Heart left ventricle (tissue), 16 donors: ENCODE results near the gene PTPRN2. TPM values are rescaled to one million over a fixed set of nuclear protein-coding genes. Genes with fewer than 3 reads are reported as not detected.

Experiments
- ATAC-seq, 4 donors: fragments of 200-7000 bp; cut with Tn5 transposase; one replicate each; pipeline ENCODE4 v1.9.1; 2020 to 2022; ENCODE audit warnings: moderate library complexity in 4 of 4, mild to moderate bottlenecking in 3 of 4, moderate number of reproducible peaks in 1 of 4
- DNase-seq, 5 donors: peaks; one replicate each; pipeline ENCODE4 v3.0.0-alpha.2; 2020
- H3K27ac ChIP-seq, 12 donors: fragments of 200-600 bp; sonication (generic) in 4 of 12; one replicate each; pipeline versions ENCODE4 v1.5.0 to v1.8.0; 2016 to 2022; ENCODE audit warnings: mild to moderate bottlenecking in 2 of 12
- H3K27me3 ChIP-seq, 9 donors: fragments of 200-600 bp; sonication (generic) in 2 of 9; one replicate each; pipeline versions ENCODE4 v1.5.1 to v1.8.0; 2016 to 2022; ENCODE audit warnings: mild to moderate bottlenecking in 3 of 9
- H3K36me3 ChIP-seq, 9 donors: fragments of 200-600 bp; sonication (generic) in 2 of 9; one replicate each; pipeline versions ENCODE4 v1.5.0 to v1.8.0; 2018 to 2022; ENCODE audit warnings: mild to moderate bottlenecking in 2 of 9
- H3K4me1 ChIP-seq, 12 donors: fragments of 200-600 bp; sonication (generic) in 4 of 12; one replicate each; pipeline versions ENCODE4 v1.5.0 to v1.8.0; 2016 to 2022; ENCODE audit warnings: mild to moderate bottlenecking in 3 of 12
- H3K4me3 ChIP-seq, 12 donors: fragments of 200-600 bp; sonication (generic) in 4 of 12; one replicate each; pipeline versions ENCODE4 v1.5.0 to v1.8.0; 2017 to 2022; ENCODE audit warnings: mild to moderate bottlenecking in 9 of 12, moderate library complexity in 4 of 12
- H3K9me3 ChIP-seq, 12 donors: fragments of 200-600 bp; sonication (generic) in 4 of 12; one replicate each; pipeline versions ENCODE4 v1.5.0 to v1.8.0; 2016 to 2022; ENCODE audit warnings: mild to moderate bottlenecking in 1 of 12
- CTCF ChIP-seq, 12 donors: fragments of 200-600 bp; sonication (generic) in 4 of 12; IDR thresholded peaks; one replicate each; pipeline versions ENCODE4 v1.5.0 to v1.8.0; 2018 to 2022; ENCODE audit warnings: antibody characterized with exemption in 12 of 12, mild to moderate bottlenecking in 5 of 12
- POLR2A ChIP-seq, 2 donors: fragments of 450-650 bp; IDR thresholded peaks; one replicate each; pipeline ENCODE4 v1.6.1; 2017; ENCODE audit warnings: antibody characterized with exemption in 2 of 2, mild to moderate bottlenecking in 2 of 2, moderate library complexity in 2 of 2
- WGBS, 4 donors: extraction: QIAGEN DNeasy Blood & Tissue Kit in 2 of 4; methylation state at CpG; one replicate each; pipeline versions ENCODE4 v1.1.5 to v1.1.7; 2013 to 2018; 5-methylcytosine and 5-hydroxymethylcytosine counted together
- intact Hi-C, 10 donors: fragments of 100-400 bp; cut with DNase I; formaldehyde crosslinking; loops; one replicate each; pipeline versions ENCODE4 v1.11.1 to v1.14.2; 2022
- polyA plus RNA-seq, 2 donors: library from polyadenylated mRNA; stranded (reverse); fragments of 200-250 nt; gene quantifications; one replicate each; pipeline ENCODE4 v1.2.3, GENCODE V29; 2013
- total RNA-seq, 9 donors: library from RNA; depleted of rRNA in 2 of 9; stranded (reverse); fragments of >200 nt in 2 of 9; fragmentation: NEBNext Ultra II Directional in 3 of 9; extraction: Animal tissue kit (Norgen Biotek cat#: 25700) in 3 of 9; gene quantifications; one replicate each; pipeline versions ENCODE4 v1.1.0 to v1.2.4, GENCODE V29; 2016 to 2023
- donor health status: ischemic (EF 13 %, LVEDD 7.1; RV severe dilation, severe dysfunction).
- donor health status: healthy with polysubstance abuse.
- donor health status: DM: no; HTN: yes; CAD: no.
- donor health status: DM: no; HTN: no; CAD: no.
- donor health status: ischemic (EF 25% LVEDD 6.9; RV normal size, moderate dysfunction).
- donor health status: ischemic (EF 25% LVEDD 5.7; RV mildly dilated, moderate dysfunction).
- donor health status: healthy.
- donor health status: DM: yes; HTN: yes; CAD: no.
- donor health status: ischemic (EF 35%, LVEDD 5.7; RV mildly dilated, moderate dysfunction).
- donor health status: nonischemic (EF 11% LVEDD 7.7; RV severe dilation, severe dysfunction).
- donor health status: DM: yes; HTN: yes; CAD: no.
- donor health status: PGD.
- donor health status: ischemic (EF 29% LVEDD 5.4; RV normal size, mild dysfunction).
- donor health status: nonischemic (EF 23%, LVEDD 6.1; RV moderate dilation, normal function).

PTPRN2 gene
- total and polyA plus RNA-seq, 11 donors = 0.61 to 2.3 (median 1.3) TPM

- intact Hi-C loops = no loop called here
- Histone ChIP-seq H3K27ac (no peak overlapping the region), H3K4me1 (no peaks in the 10 kb centered on the region), H3K27me3 (peaks cover 0 to 11% (median 0%) of the 10 kb centered on the region in 9 donors), H3K4me3 (no peak overlapping the region), H3K36me3 (no peaks in the 10 kb centered on the region), H3K9me3 (no peaks in the 10 kb centered on the region)
- TF ChIP-seq POLR2A (IDR thresholded peaks at IDR 0.05) (no peak), CTCF (IDR thresholded peaks at IDR 0.05) (no peak)
- 88 to 91% (median 89%) methylated on average over 15 to 16 of the region's 16 CpGs for whole genome bisulfite sequencing, 4 donors
- DNase-seq (no peak), ATAC-seq (no peak)
Observed at GRCh38 chr7:157791666-157792065, 796.0 kb downstream of the PTPRN2 start.

GRCh38 chr7:157791261-157791660 lies 796.4 kb downstream of the PTPRN2 start:
- Histone ChIP-seq H3K27ac (no peak overlapping the region), H3K36me3 (no peaks in the 10 kb centered on the region), H3K27me3 (peaks cover 0 to 11% (median 0%) of the 10 kb centered on the region in 9 donors), H3K4me1 (no peaks in the 10 kb centered on the region), H3K4me3 (no peak overlapping the region), H3K9me3 (no peaks in the 10 kb centered on the region)
- TF ChIP-seq CTCF (IDR thresholded peaks at IDR 0.05) (no peak), POLR2A (IDR thresholded peaks at IDR 0.05) (no peak)
- WGBS, 4 donors = 87 to 92% (median 91%) methylated on average over 22 to 23 of the region's 23 CpGs
- intact Hi-C loops = no loop called here
- DNase-seq (no peak), ATAC-seq (no peak)

- 93 to 97% (median 95%) methylated on average over 4 of the region's 4 CpGs for WGBS, 4 donors
- H3K36me3 ChIP-seq = no peaks in the 10 kb centered on the region
- TF ChIP-seq POLR2A (IDR thresholded peaks at IDR 0.05) (no peak), CTCF (IDR thresholded peaks at IDR 0.05) (no peak)
- ATAC-seq = no peak
- H3K4me3 ChIP-seq = no peak overlapping the region
- no peaks in the 10 kb centered on the region for H3K9me3 ChIP-seq
- H3K27me3 ChIP-seq = peaks cover 0 to 11% (median 0%) of the 10 kb centered on the region in 9 donors
- no peak overlapping the region for H3K27ac ChIP-seq
- H3K4me1 ChIP-seq = no peaks in the 10 kb centered on the region
- no peak for DNase-seq
- intact Hi-C loops = no loop called here
Observed at GRCh38 chr7:157789942-157790341, 797.7 kb downstream of the PTPRN2 start.

GRCh38 chr7:157789094-157789493 lies 798.5 kb downstream of the PTPRN2 start:
- intact Hi-C loops = no loop called here
- no peak for ATAC-seq

More at GRCh38 chr7:157789094-157789493, 798.5 kb downstream of the PTPRN2 start:
- H3K4me1 ChIP-seq = no peaks in the 10 kb centered on the region
- no peaks in the 10 kb centered on the region for H3K36me3 ChIP-seq
- H3K27me3 ChIP-seq = peaks cover 0 to 11% (median 0%) of the 10 kb centered on the region in 9 donors
- DNase-seq = no peak
- H3K4me3 ChIP-seq = no peak overlapping the region
- no peak overlapping the region for H3K27ac ChIP-seq
- no peaks in the 10 kb centered on the region for H3K9me3 ChIP-seq
- WGBS, 4 donors = 89 to 90% (median 90%) methylated on average over 8 to 12 of the region's 12 CpGs
- no peak for TF ChIP-seq CTCF (IDR thresholded peaks at IDR 0.05)
